Thymus (tissue), 14 donors: ENCODE results near the gene RAB41. TPM values are rescaled to one million over a fixed set of nuclear protein-coding genes. Genes with fewer than 3 reads are reported as not detected.
"Not testable (repeated sequence)": the region's sequence is repeated elsewhere in the genome, so short reads cannot be mapped to it uniquely, and the experiment has no call there.

Source experiments
- DNase-seq, 9 donors: peaks; one replicate each; pipeline ENCODE4 v3.0.0-alpha.2; 2013; ENCODE audit warnings: low spot score in 9 of 9, low read depth in 6 of 9, missing footprints in 1 of 9
- H3K27ac ChIP-seq, 2 donors: one replicate each; pipeline ENCODE4 v1.5.1; 2013; ENCODE audit warnings: control low read depth in 1 of 2, low read depth in 1 of 2, low read length in 1 of 2, mild to moderate bottlenecking in 1 of 2, moderate library complexity in 1 of 2
- H3K27me3 ChIP-seq, 2 donors: one replicate each; pipeline ENCODE4 v1.5.1; 2013; ENCODE audit warnings: low read length in 1 of 2; ENCODE audit not compliant: control insufficient read depth in 2 of 2, insufficient read depth in 1 of 2
- H3K36me3 ChIP-seq, 2 donors: one replicate each; pipeline ENCODE4 v1.5.1; 2013; ENCODE audit warnings: low read length in 1 of 2, mild to moderate bottlenecking in 1 of 2, moderate library complexity in 1 of 2; ENCODE audit not compliant: control insufficient read depth in 2 of 2, insufficient read depth in 2 of 2
- H3K4me1 ChIP-seq, 2 donors: one replicate each; pipeline ENCODE4 v1.5.1; 2013; ENCODE audit warnings: low read length in 2 of 2; ENCODE audit not compliant: control insufficient read depth in 2 of 2, insufficient read depth in 2 of 2
- H3K4me3 ChIP-seq, 2 donors: one replicate each; pipeline ENCODE4 v1.5.1; 2013; ENCODE audit warnings: low read length in 2 of 2, control low read depth in 1 of 2, mild to moderate bottlenecking in 1 of 2
- H3K9me3 ChIP-seq, 2 donors: one replicate each; pipeline ENCODE4 v1.5.1; 2013; ENCODE audit warnings: low read length in 1 of 2, mild to moderate bottlenecking in 1 of 2; ENCODE audit not compliant: control insufficient read depth in 2 of 2, insufficient read depth in 1 of 2
- WGBS: extraction: QIAGEN DNeasy Blood & Tissue Kit; methylation state at CpG from one replicate; pipeline ENCODE4 v1.1.7; 2013; 5-methylcytosine and 5-hydroxymethylcytosine counted together
- long read RNA-seq, 10 donors: transcript quantifications; one replicate each; lab custom pipeline, GENCODE V29; 2026
- polyA plus RNA-seq: library from polyadenylated mRNA; stranded (reverse); fragments of 200-250 nt; gene quantifications from one replicate; pipeline ENCODE4 v1.2.3, GENCODE V29; 2013
- total RNA-seq: library from RNA; stranded (reverse); fragments of 120-200 nt; gene quantifications from one replicate; pipeline ENCODE4 v1.2.4, GENCODE V29; 2013
- donor health status: healthy.

Gene RAB41
- not detected for total RNA-seq
- polyA plus RNA-seq: 0.09 TPM
- long read RNA-seq, donor 1: 0 reads
- long read RNA-seq, donor 2, partial matches to known transcripts: 91 of 167 reads
- long read RNA-seq, donor 2, other reads (novel, unspliced or antisense): 76 of 167 reads
- long read RNA-seq, donor 3: 0 reads
- long read RNA-seq, donor 4: 0 reads
- long read RNA-seq, donor 5: 0 reads
- long read RNA-seq, donor 6: 0 reads
- long read RNA-seq, donor 7: 0 reads
- long read RNA-seq, donor 8, partial matches to known transcripts: 0 of 8 reads
- long read RNA-seq, donor 8, other reads (novel, unspliced or antisense): 8 of 8 reads
- long read RNA-seq, donor 9: 0 reads
- long read RNA-seq, donor 10: 0 reads

- no peak within 1 kb of the TSS for H3K27ac ChIP-seq
- WGBS: 98% methylated on average over 21 of the region's 21 CpGs
- no peak within 1 kb of the TSS for H3K4me3 ChIP-seq
- peaks cover 3 to 4% of the 10 kb centered on the region in 2 donors for H3K36me3 ChIP-seq
- no peaks in the 10 kb centered on the region for H3K27me3 ChIP-seq
- no peaks in the 10 kb centered on the region for H3K9me3 ChIP-seq
- H3K4me1 ChIP-seq: no peaks in the 10 kb centered on the region
- DNase-seq: no peak
These were observed at the start of gene RAB41 for GRCh38 chrX:70281951-70282350. TSS of gene RAB41 (plus strand) at chrX:70282172. CDS start at chrX:70282218, 46 bp downstream.

DNA sequence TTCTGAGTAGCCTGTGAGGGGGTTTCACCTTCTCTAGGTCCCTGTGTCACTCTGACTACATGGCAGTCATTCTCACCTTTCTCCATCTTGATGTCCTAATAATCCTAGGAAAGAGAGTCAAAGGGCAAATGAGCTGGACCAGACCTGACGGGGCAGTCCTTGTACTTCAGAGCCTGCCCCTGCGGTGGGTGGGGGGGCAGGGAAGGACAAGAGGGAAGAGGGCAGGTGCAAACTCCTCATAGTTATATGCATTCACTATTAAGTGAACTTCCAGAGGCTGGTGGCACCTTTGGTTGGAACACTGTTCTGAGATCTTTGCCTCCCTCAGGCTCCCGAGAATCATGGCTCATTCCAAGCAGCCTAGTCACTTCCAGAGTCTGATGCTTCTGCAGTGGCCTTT, 47.6 kb upstream of the RAB41 start, which contains the start of gene AWAT1:
Gene AWAT1 (plus strand): TSS at position 301 of the 400 bp plus-strand sequence. CDS start 41 bp downstream, at position 342.
- no peaks in the 10 kb centered on the region for H3K9me3 ChIP-seq
- no peaks in the 10 kb centered on the region for H3K4me1 ChIP-seq
- H3K36me3 ChIP-seq: no peaks in the 10 kb centered on the region
- H3K27me3 ChIP-seq: no peaks in the 10 kb centered on the region
- 95% methylated on average over 3 of the region's 3 CpGs for WGBS
- no peak within 1 kb of the TSS for H3K27ac ChIP-seq
- no peak within 1 kb of the TSS for H3K4me3 ChIP-seq
- no peak for DNase-seq

DNA sequence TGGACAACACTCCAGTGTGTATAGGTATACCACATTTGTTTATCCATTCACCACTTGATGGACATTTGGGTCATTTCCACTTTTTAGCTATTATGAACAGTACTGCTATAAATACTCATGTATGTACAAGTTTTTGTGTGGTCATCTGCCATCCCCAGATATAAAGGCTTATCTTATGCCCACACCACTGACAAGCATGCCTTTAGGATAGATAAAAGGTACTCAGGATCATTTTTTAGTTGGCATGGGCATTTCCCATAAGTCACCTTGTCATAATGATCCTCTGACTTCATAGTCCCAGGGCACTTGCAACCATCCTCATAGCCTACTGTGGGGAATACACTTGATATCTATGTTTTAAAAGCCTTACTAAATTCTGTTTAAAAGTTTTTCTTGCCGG, 41.2 kb upstream of the RAB41 start:
- no peak overlapping the region for H3K27ac ChIP-seq
- DNase-seq: no peak
- WGBS: 96% methylated on average over 1 of the region's 1 CpG
- no peaks in the 10 kb centered on the region for H3K27me3 ChIP-seq
- no peak overlapping the region for H3K4me3 ChIP-seq
- no peaks in the 10 kb centered on the region for H3K36me3 ChIP-seq
- H3K9me3 ChIP-seq: no peaks in the 10 kb centered on the region
- no peaks in the 10 kb centered on the region for H3K4me1 ChIP-seq

- WGBS: 94% methylated on average over 2 of the region's 2 CpGs
- Histone ChIP-seq H3K27ac (no peak overlapping the region), H3K4me3 (no peak overlapping the region), H3K4me1 (no peaks in the 10 kb centered on the region), H3K27me3 (no peaks in the 10 kb centered on the region), H3K36me3 (no peaks in the 10 kb centered on the region), H3K9me3 (no peaks in the 10 kb centered on the region)
- DNase-seq: no peak
These were observed 40.5 kb upstream of the RAB41 start for GRCh38 chrX:70241501-70241900.

DNA sequence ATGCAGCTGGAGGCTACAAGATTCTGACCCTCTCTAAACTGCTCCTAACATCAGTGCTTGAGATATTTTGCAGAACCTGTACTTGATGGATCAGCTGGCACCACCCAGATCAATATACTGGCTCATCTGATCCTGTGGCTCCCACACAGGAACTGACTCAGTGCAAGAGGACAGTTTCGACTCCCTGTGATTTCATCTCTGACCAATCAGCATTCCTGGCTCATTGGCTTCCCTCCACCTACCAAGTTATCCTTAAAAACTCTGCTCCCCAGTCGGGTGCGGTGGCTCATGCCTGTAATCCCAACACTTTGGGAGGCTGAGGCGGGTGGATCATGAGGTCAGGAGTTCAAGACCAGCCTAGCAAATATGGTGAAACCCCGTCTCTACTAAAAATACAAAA, 38.4 kb upstream of the RAB41 start:
- H3K4me3 ChIP-seq, H3K27me3 ChIP-seq, H3K27ac ChIP-seq, DNase-seq, H3K9me3 ChIP-seq, H3K4me1 ChIP-seq, H3K36me3 ChIP-seq: not testable (repeated sequence)
- WGBS: 96% methylated on average over 5 of the region's 5 CpGs

DNA sequence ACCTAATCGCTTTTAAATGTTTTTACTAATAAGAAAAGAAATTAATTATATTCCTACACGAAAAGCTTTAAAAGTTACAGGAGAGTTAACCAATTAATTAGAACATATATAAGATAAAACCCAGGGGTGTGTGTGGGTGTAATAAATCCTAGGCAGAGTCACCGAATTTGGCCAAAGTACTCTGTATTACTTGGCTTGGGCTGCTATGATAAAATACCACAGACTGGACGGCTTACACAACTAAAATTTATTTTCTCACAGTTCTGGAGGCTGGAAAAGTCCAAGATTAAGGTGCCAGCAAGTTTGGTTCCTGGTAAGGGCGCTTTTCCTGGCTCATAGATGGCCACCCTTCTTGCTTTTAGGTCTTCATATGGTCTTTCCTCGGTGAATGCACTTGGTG, 37.1 kb upstream of the RAB41 start:
- Histone ChIP-seq H3K27me3 (no peaks in the 10 kb centered on the region), H3K9me3 (no peaks in the 10 kb centered on the region), H3K27ac (no peak overlapping the region), H3K4me1 (no peaks in the 10 kb centered on the region), H3K4me3 (no peak overlapping the region), H3K36me3 (no peaks in the 10 kb centered on the region)
- 96% methylated on average over 6 of the region's 6 CpGs for WGBS
- DNase-seq: no peak

- 98% methylated on average over 2 of the region's 2 CpGs for WGBS
- Histone ChIP-seq H3K27me3 (no peaks in the 10 kb centered on the region), H3K4me1 (no peaks in the 10 kb centered on the region), H3K4me3 (no peak overlapping the region), H3K27ac (no peak overlapping the region), H3K36me3 (no peaks in the 10 kb centered on the region), H3K9me3 (no peaks in the 10 kb centered on the region)
- DNase-seq: no peak
These were observed 34.7 kb upstream of the RAB41 start for GRCh38 chrX:70247252-70247651.

DNA sequence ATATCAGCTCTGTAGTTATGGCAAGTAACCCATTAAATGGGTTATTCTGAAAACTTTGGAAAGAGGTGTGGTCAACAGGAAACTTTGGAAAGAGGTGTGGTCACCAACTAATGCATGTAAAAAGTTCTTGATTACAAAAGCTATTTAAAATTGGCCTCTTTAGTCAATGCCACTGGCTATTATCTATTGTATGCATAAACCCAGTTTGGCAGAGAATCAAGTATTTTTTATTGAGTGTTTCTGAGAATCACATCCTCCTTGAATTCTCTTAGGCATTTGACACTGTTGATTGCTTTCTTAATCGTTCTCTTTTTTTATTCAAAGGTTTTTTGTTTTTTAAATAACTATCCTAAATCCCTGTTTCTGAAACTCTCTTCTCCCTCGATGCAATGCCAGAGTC, 29.5 kb upstream of the RAB41 start:
- no peaks in the 10 kb centered on the region for H3K4me1 ChIP-seq
- H3K4me3 ChIP-seq: no peak overlapping the region
- no peak overlapping the region for H3K27ac ChIP-seq
- H3K36me3 ChIP-seq: no peaks in the 10 kb centered on the region
- no peaks in the 10 kb centered on the region for H3K27me3 ChIP-seq
- H3K9me3 ChIP-seq: no peaks in the 10 kb centered on the region
- DNase-seq: no peak
- WGBS: 87% methylated on average over 2 of the region's 2 CpGs

DNA sequence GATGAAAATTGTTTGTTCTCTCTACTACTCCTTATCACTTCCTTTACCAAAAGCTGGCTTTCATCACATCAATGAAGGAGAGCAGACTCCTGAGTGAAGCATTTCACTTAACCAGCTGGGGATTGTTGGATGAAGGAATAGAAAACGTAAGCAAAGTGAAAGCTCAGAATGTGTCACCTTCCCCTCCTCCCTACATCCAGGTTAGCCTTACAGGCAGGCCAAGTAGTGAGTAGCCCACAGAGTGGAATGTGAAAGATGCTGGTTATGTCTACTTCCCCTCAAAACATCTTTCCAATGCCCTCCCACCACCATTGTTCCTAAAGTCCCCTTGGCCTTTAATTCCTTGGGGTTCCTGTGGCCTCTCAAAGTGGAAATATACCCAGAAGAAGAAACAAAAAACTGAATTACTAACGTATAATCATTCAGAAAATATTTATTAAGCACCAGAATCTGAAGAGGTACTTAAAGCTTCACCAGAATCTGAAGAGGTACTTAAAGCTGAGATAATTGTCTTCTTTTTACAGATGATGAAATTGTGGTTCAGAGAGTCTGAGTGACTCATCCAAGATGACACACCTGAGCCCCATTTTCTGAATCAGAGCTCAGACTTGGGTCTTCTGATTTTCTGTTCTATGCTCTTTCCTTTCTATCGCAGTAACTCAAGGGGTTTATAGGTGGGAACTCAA, 28.5 kb upstream of the RAB41 start:
- 96% methylated on average over 3 of the region's 3 CpGs for WGBS
- Histone ChIP-seq H3K9me3 (no peaks in the 10 kb centered on the region), H3K4me1 (no peaks in the 10 kb centered on the region), H3K27ac (no peak overlapping the region), H3K4me3 (no peak overlapping the region), H3K36me3 (no peaks in the 10 kb centered on the region), H3K27me3 (no peaks in the 10 kb centered on the region)
- no peak for DNase-seq
